CD14-positive monocyte (primary cell): Measurements from ENCODE around the gene RPS19. TPM values are rescaled to one million over a fixed set of nuclear protein-coding genes. Genes with fewer than 3 reads are reported as not detected.

ENCODE experiments used
- DNase-seq, 3 donors: peaks; one replicate each; pipeline ENCODE4 v3.0.0-alpha.2; 2011 to 2022
- H2AFZ ChIP-seq: 2 replicates; pipeline ENCODE4 v1.6.0; 2012; ENCODE audit warnings: mild to moderate bottlenecking, low read depth, low read length, inconsistent platforms; ENCODE audit not compliant: insufficient read depth, poor library complexity, severe bottlenecking
- H3K27ac ChIP-seq, 2 donors: 1 replicate in 1 of 2; 2 replicates in 1 of 2; pipeline ENCODE4 v1.5.1; 2012 to 2013; ENCODE audit warnings: low read length in 2 of 2, control low read depth in 1 of 2, inconsistent platforms in 1 of 2, low read depth in 1 of 2, mild to moderate bottlenecking in 1 of 2
- H3K27me3 ChIP-seq, 2 donors: one replicate each; pipeline versions ENCODE4 v1.6.0 to v1.6.1; 2011 to 2013; ENCODE audit warnings: low read length in 2 of 2; ENCODE audit not compliant: control insufficient read depth in 2 of 2, insufficient read depth in 2 of 2
- H3K36me3 ChIP-seq, 2 donors: replicated peaks in 1 of 2; 1 replicate in 1 of 2; 2 replicates in 1 of 2; pipeline versions ENCODE4 v1.5.1 to v1.6.1; 2012 to 2013; ENCODE audit warnings: low read length in 2 of 2, control low read depth in 1 of 2, inconsistent platforms in 1 of 2, mild to moderate bottlenecking in 1 of 2; ENCODE audit not compliant: insufficient read depth in 2 of 2, control insufficient read depth in 1 of 2
- H3K4me1 ChIP-seq, 2 donors: 1 replicate in 1 of 2; 2 replicates in 1 of 2; pipeline versions ENCODE4 v1.5.1 to v1.6.1; 2012 to 2013; ENCODE audit warnings: low read length in 2 of 2, control low read depth in 1 of 2, inconsistent platforms in 1 of 2, mild to moderate bottlenecking in 1 of 2, moderate library complexity in 1 of 2; ENCODE audit not compliant: insufficient read depth in 2 of 2, control insufficient read depth in 1 of 2
- H3K4me2 ChIP-seq: replicated peaks from 2 replicates; pipeline ENCODE3; 2012; ENCODE audit warnings: low read length, moderate library complexity, mild to moderate bottlenecking; ENCODE audit not compliant: poor library complexity, severe bottlenecking; ENCODE audit errors: extremely low read depth
- H3K4me3 ChIP-seq, 3 experiments: fragments of 200-600 bp in 1 of 3; sonication (generic) in 1 of 3; replicated peaks in 1 of 3; 1 replicate in 2 of 3; 2 replicates in 1 of 3; pipeline ENCODE4 v1.5.1; 2011 to 2013; ENCODE audit warnings: low read length in 3 of 3, mild to moderate bottlenecking in 3 of 3, control low read depth in 2 of 3, low read depth in 2 of 3, inconsistent platforms in 1 of 3, moderate library complexity in 1 of 3
- H3K79me2 ChIP-seq: 2 replicates; pipeline ENCODE4 v1.6.0; 2012; ENCODE audit warnings: mild to moderate bottlenecking, control low read depth, inconsistent platforms, low read length, moderate library complexity; ENCODE audit not compliant: insufficient read depth
- H3K9ac ChIP-seq: 2 replicates; pipeline ENCODE4 v1.6.0; 2017; ENCODE audit warnings: low read length, mild to moderate bottlenecking; ENCODE audit not compliant: insufficient read depth, poor library complexity, severe bottlenecking
- H3K9me3 ChIP-seq, 2 donors: replicated peaks in 1 of 2; 1 replicate in 1 of 2; 2 replicates in 1 of 2; pipeline versions ENCODE4 v1.5.1 to v1.6.1; 2012 to 2013; ENCODE audit warnings: low read length in 2 of 2, control low read depth in 1 of 2; ENCODE audit not compliant: control insufficient read depth in 1 of 2, insufficient read depth in 1 of 2
- H4K20me1 ChIP-seq: 2 replicates; pipeline ENCODE4 v1.6.0; 2012; ENCODE audit warnings: mild to moderate bottlenecking, low read length, control low read depth, moderate library complexity; ENCODE audit not compliant: insufficient read depth
- H3K27ac Mint-ChIP-seq, 7 donors: one replicate each; pipeline ENCODE4 v1.8.0; 2020; ENCODE audit warnings: mild to moderate bottlenecking in 7 of 7, mixed read lengths in 7 of 7, moderate library complexity in 6 of 7, inconsistent platforms in 2 of 7
- H3K27me3 Mint-ChIP-seq, 3 donors: one replicate each; pipeline ENCODE4 v1.8.0; 2021 to 2022; ENCODE audit warnings: low read depth in 3 of 3, mild to moderate bottlenecking in 3 of 3, mixed read lengths in 3 of 3, moderate library complexity in 3 of 3, inconsistent platforms in 1 of 3
- H3K36me3 Mint-ChIP-seq, 2 donors: one replicate each; pipeline ENCODE4 v1.8.0; 2020; ENCODE audit warnings: mixed read lengths in 2 of 2, inconsistent platforms in 1 of 2, mild to moderate bottlenecking in 1 of 2
- H3K4me1 Mint-ChIP-seq: one replicate; pipeline ENCODE4 v1.8.0; 2020; ENCODE audit warnings: mild to moderate bottlenecking, mixed read lengths
- H3K4me3 Mint-ChIP-seq, 2 donors: one replicate each; pipeline ENCODE4 v1.8.0; 2020; ENCODE audit warnings: mild to moderate bottlenecking in 2 of 2, mixed read lengths in 2 of 2, moderate library complexity in 1 of 2
- H3K9me3 Mint-ChIP-seq, 7 donors: one replicate each; pipeline ENCODE4 v1.8.0; 2020 to 2022; ENCODE audit warnings: mixed read lengths in 7 of 7, mild to moderate bottlenecking in 6 of 7, moderate library complexity in 6 of 7, inconsistent platforms in 2 of 7
- WGBS: methylation state at CpG from one replicate; pipeline ENCODE4 v1.1.5; 2013; ENCODE audit warnings: missing lambda C conversion rate; ENCODE audit not compliant: insufficient coverage; 5-methylcytosine and 5-hydroxymethylcytosine counted together
- intact Hi-C, 2 donors: fragments of 100-400 bp; cut with micrococcal nuclease; formaldehyde crosslinking; loops; one replicate each; pipeline versions ENCODE4 v1.15.0 to v1.15.1; 2023
- polyA plus RNA-seq, 3 donors: library from polyadenylated mRNA; depleted of rRNA in 1 of 3; unstranded in 2 of 3; stranded (reverse) in 1 of 3; fragments of 300-500 nt in 2 of 3; fragments of >200 nt in 1 of 3; fragmentation: Illumina TruSeq in 2 of 3; gene quantifications; 1 replicate in 2 of 3; 2 replicates in 1 of 3; pipeline ENCODE4 v1.2.3, GENCODE V29; 2012 to 2021
- TF ChIP-seq, protein P1 (sequence below): fragments of 200-600 bp; IDR thresholded peaks from one replicate; pipeline ENCODE4 v1.8.0; 2022; ENCODE audit warnings: antibody characterized with exemption, mild to moderate bottlenecking

Gene RPS19
- polyA plus RNA-seq, 3 donors: 1,234 to 2,117 (median 1,424) TPM

DNA sequence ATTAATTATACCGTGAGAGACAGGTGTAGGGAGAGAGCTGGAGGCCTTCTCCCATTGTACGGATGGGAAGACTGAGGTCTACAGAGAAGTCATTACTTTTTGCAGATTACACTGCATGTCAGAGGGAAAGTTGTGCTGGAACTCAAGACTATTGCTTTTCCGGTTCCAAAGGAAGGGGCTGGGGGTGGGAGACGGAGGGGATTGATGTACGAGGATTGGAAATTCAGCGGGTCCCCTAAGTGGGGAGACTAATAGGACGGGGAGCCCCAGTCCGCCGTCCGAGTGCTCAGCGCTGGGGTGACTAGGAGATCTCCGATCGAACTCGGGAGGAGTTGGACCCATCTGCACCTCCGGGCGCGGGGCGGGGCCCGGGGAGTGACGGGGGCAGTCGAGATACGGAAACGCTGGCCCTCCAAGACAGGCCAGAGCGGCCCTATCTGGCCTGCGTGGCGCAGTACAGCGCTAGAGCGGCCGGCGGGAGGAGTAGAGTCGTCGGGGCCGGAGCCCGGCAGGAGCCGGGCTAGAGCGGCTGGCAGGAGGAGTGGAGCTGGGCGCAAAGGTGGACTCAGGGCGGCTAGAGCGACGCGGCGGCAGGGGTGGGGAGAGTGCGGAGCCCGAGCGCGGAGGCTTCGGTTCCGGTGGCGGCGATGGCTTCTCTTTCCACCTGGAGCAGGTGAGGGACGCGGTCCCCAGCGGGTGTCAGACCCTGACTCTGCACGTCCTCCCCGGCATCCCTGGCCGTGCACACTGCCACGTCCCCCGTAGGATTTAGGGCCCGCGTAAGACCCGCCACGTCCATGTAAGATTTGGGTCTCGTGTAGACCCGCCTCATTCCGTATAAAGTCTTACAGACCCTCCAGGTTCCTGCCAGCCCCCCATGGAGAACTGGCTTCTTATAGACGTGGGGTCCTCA lies 24.0 kb downstream of the RPS19 start:
- peaks cover 20 to 30% of the 10 kb centered on the region in 2 donors for H3K36me3 Mint-ChIP-seq

More for the DNA sequence above, 24.0 kb downstream of the RPS19 start:
- Histone ChIP-seq H4K20me1 (peaks cover 49% of the 10 kb centered on the region), H3K9ac (peak overlapping the region; percentile 80), H2AFZ (peak overlapping the region; percentile 84), H3K27me3 (no peaks in the 10 kb centered on the region), H3K4me1 (peaks cover 53 to 72% of the 10 kb centered on the region in 2 donors), H3K4me2 (peak overlapping the region; percentile 96), H3K4me3 (peak overlapping the region; percentile 75 to 98 (median 98)), H3K36me3 (peaks cover 14 to 32% of the 10 kb centered on the region in 2 donors), H3K9me3 (no peaks in the 10 kb centered on the region), H3K79me2 (peaks cover 61% of the 10 kb centered on the region), H3K27ac (peak overlapping the region; percentile 86)
- H3K27ac Mint-ChIP-seq: peak overlapping the region; percentile 89 to 98 (median 95)
- intact Hi-C loops: loop anchor here (2.0 to 5.0 kb wide), 3 partner anchors 23 to 73 kb away; partner anchors contain the start of genes RPS19 (in 2 of the 2) and RABAC1 (in 1 of the 2)
- H3K27me3 Mint-ChIP-seq: peaks cover 0 to 1% (median 1%) of the 10 kb centered on the region in 3 donors
- under 1% methylated on average over 65 of the region's 66 CpGs for WGBS
- H3K9me3 Mint-ChIP-seq: peaks cover 0 to 2% (median 0%) of the 10 kb centered on the region in 7 donors
- H3K4me3 Mint-ChIP-seq: peak overlapping the region; percentile 92 to 97
- peaks cover 57% of the 10 kb centered on the region for H3K4me1 Mint-ChIP-seq
- TF ChIP-seq, protein P1, sequence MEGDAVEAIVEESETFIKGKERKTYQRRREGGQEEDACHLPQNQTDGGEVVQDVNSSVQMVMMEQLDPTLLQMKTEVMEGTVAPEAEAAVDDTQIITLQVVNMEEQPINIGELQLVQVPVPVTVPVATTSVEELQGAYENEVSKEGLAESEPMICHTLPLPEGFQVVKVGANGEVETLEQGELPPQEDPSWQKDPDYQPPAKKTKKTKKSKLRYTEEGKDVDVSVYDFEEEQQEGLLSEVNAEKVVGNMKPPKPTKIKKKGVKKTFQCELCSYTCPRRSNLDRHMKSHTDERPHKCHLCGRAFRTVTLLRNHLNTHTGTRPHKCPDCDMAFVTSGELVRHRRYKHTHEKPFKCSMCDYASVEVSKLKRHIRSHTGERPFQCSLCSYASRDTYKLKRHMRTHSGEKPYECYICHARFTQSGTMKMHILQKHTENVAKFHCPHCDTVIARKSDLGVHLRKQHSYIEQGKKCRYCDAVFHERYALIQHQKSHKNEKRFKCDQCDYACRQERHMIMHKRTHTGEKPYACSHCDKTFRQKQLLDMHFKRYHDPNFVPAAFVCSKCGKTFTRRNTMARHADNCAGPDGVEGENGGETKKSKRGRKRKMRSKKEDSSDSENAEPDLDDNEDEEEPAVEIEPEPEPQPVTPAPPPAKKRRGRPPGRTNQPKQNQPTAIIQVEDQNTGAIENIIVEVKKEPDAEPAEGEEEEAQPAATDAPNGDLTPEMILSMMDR: no peak
- DNase-seq: peak; percentile 85 to 91 (median 86)
